Rectal smooth muscle tissue (tissue), 1 donor: ENCODE data around the gene BRD7.

Experiments used
- H3K27ac ChIP-seq: one replicate; pipeline ENCODE4 v1.7.0; 2013; ENCODE audit warnings: low read depth, low read length, inconsistent platforms
- H3K27me3 ChIP-seq: one replicate; pipeline ENCODE4 v1.7.0; 2013; ENCODE audit warnings: low read length; ENCODE audit not compliant: control insufficient read depth, insufficient read depth
- H3K36me3 ChIP-seq: one replicate; pipeline ENCODE4 v1.7.0; 2013; ENCODE audit warnings: low read length; ENCODE audit not compliant: control insufficient read depth, insufficient read depth
- H3K4me1 ChIP-seq: one replicate; pipeline ENCODE4 v1.7.0; 2013; ENCODE audit warnings: low read length; ENCODE audit not compliant: control insufficient read depth, insufficient read depth
- H3K4me3 ChIP-seq: one replicate; pipeline ENCODE4 v1.7.0; 2013; ENCODE audit warnings: low read length
- H3K9ac ChIP-seq: one replicate; pipeline ENCODE4 v1.7.0; 2013; ENCODE audit warnings: low read length

Gene BRD7

DNA sequence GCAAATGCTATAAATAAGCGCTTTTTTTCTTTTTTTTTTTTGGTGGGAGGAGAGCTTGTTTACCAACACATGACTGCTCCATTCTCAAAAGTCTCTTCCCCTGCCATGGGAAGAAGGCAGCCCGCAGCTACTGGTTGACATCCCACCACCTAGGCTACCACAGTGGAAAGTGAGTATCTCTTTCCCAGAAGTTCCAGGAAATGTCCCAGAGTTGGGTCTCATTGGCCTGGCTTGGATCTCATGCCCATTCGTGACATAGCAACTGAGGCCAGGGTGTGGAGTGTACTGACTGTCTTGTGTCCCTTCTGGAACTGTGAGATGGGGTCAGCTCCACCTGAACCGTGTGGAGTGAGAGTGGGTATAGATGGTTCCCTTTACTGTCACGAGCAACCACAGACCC, 29.5 kb upstream of the BRD7 start:
- Histone ChIP-seq H3K4me3 (no peak overlapping the region), H3K9ac (no peak overlapping the region), H3K4me1 (no peaks in the 10 kb centered on the region), H3K27me3 (no peaks in the 10 kb centered on the region), H3K27ac (no peak overlapping the region), H3K36me3 (no peaks in the 10 kb centered on the region)

DNA sequence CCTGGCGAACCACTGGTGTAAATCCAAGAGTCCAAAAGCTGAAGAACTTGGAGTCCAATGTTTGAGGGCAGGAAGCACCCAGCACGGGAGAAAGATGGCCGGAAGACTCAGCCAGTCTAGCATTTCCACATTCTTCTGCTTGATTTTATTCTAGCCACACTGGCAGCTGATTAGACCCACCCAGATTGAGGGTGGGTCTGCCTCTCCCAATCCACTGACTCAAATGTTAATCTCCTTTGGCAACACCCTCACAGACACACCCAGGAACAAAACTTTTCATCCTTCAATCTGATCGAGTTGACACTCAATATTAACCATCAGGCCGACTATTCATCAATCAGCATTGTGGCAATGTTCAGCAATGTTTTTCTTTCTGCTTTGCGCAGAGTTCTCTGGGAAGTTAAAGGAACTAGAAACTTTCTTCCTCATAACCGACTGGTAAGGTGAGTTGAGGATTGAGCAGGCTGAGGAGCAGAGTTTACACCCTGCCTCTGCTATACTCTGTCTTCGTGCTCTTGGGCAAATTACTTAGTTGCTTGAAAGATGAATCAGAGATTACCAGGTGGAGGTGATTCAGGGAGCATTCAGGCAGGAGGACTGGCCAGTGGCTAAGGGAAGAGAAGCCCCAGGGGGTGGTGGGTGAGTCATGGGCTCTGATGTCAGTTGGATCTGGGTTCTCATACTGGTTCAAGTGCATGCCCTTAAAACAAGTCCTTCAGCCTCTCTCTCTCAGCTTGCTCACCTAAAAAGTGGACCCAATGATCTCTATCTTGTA, 28.2 kb upstream of the BRD7 start:
- H3K27me3 ChIP-seq: no peaks in the 10 kb centered on the region
- H3K4me1 ChIP-seq: no peaks in the 10 kb centered on the region
- no peaks in the 10 kb centered on the region for H3K36me3 ChIP-seq
- H3K27ac ChIP-seq: no peak overlapping the region
- no peak overlapping the region for H3K9ac ChIP-seq
- H3K4me3 ChIP-seq: no peak overlapping the region

DNA sequence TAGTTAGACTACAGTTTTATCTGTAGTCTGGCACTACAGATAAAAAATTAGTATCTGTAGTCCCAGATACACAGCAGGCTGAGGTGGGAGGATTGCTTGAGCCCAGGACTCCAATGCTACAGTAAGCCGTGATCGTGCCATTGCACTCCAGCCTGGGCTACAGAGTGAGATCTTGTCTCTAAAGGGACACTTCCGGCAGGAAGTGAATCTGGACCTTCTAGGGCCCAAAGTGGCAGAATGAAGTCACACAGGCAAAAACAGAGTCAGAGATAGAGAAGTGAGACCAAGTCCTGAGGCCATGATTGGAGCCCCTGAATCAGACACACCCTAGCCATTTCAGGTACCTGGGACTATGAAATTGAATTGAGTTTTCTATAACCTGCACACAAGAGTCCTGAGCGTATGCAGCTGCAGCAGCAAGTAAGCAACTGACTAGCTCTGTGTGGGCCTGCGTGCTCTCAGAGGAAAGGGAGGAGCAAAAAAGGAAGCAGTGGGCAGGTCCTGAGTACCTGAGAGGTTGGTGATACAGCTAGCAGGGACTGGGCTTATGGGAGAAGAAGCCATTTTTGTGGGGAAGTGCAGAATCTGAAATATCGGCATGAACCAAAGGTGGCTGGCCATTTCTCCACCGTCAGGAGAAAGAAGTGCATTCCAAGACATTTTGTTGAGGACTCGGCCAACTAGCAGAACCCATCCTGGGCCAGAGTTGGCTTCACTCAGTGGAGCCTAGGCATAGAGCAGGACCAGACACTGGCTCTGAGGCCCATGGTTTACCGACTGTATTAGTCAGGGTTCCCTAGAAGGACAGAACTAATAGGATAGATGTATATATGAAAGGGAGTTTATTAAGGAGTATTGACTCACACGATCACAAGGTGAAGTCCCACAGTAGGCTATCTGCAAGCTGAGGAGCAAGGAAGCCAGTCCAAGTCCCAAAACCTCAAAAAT, 27.2 kb upstream of the BRD7 start:
- H3K27ac ChIP-seq: no peak overlapping the region

GRCh38 chr16:50393858-50394802, 25.3 kb upstream of the BRD7 start:
- Histone ChIP-seq H3K4me3 (no peak overlapping the region), H3K36me3 (no peaks in the 10 kb centered on the region), H3K27ac (no peak overlapping the region), H3K9ac (no peak overlapping the region), H3K27me3 (no peaks in the 10 kb centered on the region), H3K4me1 (no peaks in the 10 kb centered on the region)

More for the DNA sequence above, 27.2 kb upstream of the BRD7 start:
- Histone ChIP-seq H3K27me3 (no peaks in the 10 kb centered on the region), H3K4me3 (no peak overlapping the region), H3K9ac (no peak overlapping the region), H3K4me1 (no peaks in the 10 kb centered on the region), H3K36me3 (no peaks in the 10 kb centered on the region)

DNA sequence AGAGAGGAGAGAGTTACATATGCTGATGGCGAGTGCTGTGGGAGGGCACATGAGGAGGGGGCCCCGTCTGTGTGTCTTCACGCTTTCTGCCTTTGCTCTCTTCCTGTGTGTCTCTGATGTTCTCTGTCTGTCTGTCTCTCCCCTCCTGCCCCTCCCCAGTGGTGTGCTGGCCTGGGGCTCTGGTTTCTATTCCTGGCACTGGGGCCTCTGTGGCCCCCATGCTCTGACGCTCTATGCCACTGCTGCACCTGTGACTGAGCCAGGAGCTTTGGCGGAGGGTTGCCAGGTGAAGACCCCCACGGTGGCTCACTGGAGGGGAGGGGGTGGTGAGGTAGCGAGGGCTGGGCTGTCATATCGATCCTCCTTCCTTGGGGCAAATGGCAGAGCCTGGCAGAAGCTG, 24.6 kb upstream of the BRD7 start:
- H3K9ac ChIP-seq: no peak overlapping the region
- no peak overlapping the region for H3K4me3 ChIP-seq
- no peak overlapping the region for H3K27ac ChIP-seq
- H3K36me3 ChIP-seq: no peaks in the 10 kb centered on the region
- H3K27me3 ChIP-seq: no peaks in the 10 kb centered on the region
- H3K4me1 ChIP-seq: no peaks in the 10 kb centered on the region

DNA sequence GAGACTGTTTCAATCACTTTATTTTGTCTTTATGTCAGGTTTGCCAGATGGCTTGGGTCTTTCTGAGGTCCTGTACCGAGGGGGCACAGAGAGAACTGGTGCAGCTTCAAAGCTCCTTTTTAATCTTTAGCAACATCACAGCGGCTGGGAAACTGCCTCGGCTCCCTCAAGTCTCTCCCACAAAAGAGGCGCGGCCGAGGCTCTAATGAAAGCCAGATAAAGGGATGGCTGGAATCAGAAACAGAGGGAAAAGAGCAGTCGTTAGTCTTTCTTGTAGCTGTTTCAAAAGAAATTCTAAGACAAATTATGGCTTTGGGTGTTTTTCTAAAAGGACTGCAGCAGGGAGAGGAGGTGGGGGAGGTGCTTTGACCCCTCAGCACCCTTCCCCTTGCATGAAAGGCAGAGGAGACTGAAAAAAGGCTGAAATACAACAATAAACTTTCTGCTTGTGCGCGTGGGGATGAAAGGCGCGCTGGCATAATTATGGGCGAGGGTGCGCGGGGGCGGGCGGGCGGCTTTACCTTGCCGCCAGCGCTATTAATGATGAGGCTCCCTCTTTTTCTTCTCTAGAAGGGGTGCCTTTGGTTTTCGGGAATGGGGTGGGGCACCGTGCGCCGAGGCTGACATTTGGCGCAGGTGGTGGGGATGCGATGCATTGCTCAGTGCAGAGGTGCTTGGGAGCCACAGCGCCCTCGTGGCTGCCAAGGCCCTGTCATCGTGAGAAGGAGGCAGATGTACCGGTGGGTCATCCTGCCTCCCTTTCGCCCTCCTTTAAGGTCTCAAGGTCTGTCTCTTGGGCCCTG, 22.3 kb upstream of the BRD7 start:
- Histone ChIP-seq H3K4me3 (no peak overlapping the region), H3K9ac (no peak overlapping the region), H3K36me3 (no peaks in the 10 kb centered on the region), H3K4me1 (no peaks in the 10 kb centered on the region), H3K27ac (no peak overlapping the region), H3K27me3 (no peaks in the 10 kb centered on the region)

GRCh38 chr16:50390371-50390771, 21.6 kb upstream of the BRD7 start:
- H3K4me3 ChIP-seq: no peak overlapping the region
- no peaks in the 10 kb centered on the region for H3K36me3 ChIP-seq

GRCh38 chr16:50389900-50390299, 21.1 kb upstream of the BRD7 start:
- no peak overlapping the region for H3K4me3 ChIP-seq
- H3K27me3 ChIP-seq: no peaks in the 10 kb centered on the region
- no peaks in the 10 kb centered on the region for H3K4me1 ChIP-seq
- H3K9ac ChIP-seq: no peak overlapping the region
- H3K27ac ChIP-seq: no peak overlapping the region
- H3K36me3 ChIP-seq: no peaks in the 10 kb centered on the region

More at GRCh38 chr16:50390371-50390771, 21.6 kb upstream of the BRD7 start:
- Histone ChIP-seq H3K27ac (no peak overlapping the region), H3K9ac (no peak overlapping the region), H3K4me1 (no peaks in the 10 kb centered on the region), H3K27me3 (no peaks in the 10 kb centered on the region)

DNA sequence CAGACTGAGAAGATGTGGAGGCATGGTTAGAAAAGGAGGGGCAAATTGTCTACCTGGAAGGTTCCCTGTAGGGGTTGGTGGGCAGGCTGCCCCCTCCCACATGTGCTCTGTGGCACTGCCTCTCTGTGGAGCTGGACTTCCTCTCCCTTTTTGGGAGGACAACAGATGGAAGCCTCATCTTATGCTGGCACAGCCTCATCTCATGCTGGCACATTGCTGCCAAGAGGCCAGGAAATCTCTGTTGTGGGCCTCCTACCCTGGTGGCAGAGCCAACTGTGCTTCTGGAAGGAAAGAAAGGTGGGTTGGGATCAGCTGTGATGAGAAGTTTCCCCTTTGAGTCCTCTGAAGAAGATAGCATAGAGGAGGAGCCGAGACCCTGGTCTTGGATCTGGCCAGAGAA, 19.7 kb upstream of the BRD7 start:
- Histone ChIP-seq H3K9ac (no peak overlapping the region), H3K27ac (no peak overlapping the region), H3K27me3 (no peaks in the 10 kb centered on the region), H3K4me3 (no peak overlapping the region), H3K4me1 (no peaks in the 10 kb centered on the region), H3K36me3 (no peaks in the 10 kb centered on the region)

- H3K9ac ChIP-seq: no peak overlapping the region
- H3K27me3 ChIP-seq: peaks cover 2% of the 10 kb centered on the region
- H3K36me3 ChIP-seq: no peaks in the 10 kb centered on the region
- no peak overlapping the region for H3K27ac ChIP-seq
- H3K4me3 ChIP-seq: no peak overlapping the region
- H3K4me1 ChIP-seq: no peaks in the 10 kb centered on the region
Measured at GRCh38 chr16:50386774-50387173, 18.0 kb upstream of the BRD7 start.

DNA sequence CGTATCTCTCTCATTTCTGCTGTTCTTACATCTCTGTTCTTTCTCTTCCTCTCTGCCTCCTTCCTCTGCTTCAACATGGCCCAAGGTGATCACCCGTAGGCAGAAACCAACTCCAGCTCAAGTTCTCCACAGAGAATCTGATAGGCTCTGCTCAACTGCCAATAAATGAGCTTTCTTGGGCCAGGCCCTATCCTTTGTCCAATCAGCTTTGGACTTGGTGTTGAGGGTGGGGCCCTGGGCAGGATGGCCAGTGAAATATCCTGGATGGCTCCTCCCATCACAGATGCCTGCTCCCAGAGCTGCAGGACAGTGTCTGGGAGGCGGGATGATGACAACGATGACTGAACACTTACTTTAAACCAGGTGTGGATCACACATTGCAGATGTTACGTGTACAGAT, 17.4 kb upstream of the BRD7 start:
- Histone ChIP-seq H3K27ac (no peak overlapping the region), H3K4me1 (no peaks in the 10 kb centered on the region), H3K4me3 (no peak overlapping the region), H3K9ac (no peak overlapping the region), H3K36me3 (no peaks in the 10 kb centered on the region), H3K27me3 (peaks cover 2% of the 10 kb centered on the region)
